Measurements from ENCODE around the gene ZMYM4. TPM values are rescaled to one million over a fixed set of nuclear protein-coding genes. Genes with fewer than 3 reads are reported as not detected.

The ZMYM4 gene
- total RNA-seq, 1 donor from 2014 or later: 64.8 TPM

GRCh38 chr1:35298464-35298863, 30.0 kb downstream of the ZMYM4 start:
- Mint-ChIP-seq H3K9me3 (ENCODE audit: unreplicated experiment) (no peaks in the 10 kb centered on the region), H3K27me3 (ENCODE audit: unreplicated experiment) (peaks cover 2% of the 10 kb centered on the region), H3K4me1 (ENCODE audit: low read depth, unreplicated experiment) (no peaks in the 10 kb centered on the region), H3K4me3 (ENCODE audit: unreplicated experiment) (no peak overlapping the region), H3K36me3 (ENCODE audit: unreplicated experiment) (no peaks in the 10 kb centered on the region), H3K27ac (ENCODE audit: unreplicated experiment) (no peak overlapping the region)
- TF ChIP-seq CTCF (IDR thresholded peaks at IDR 0.05; ENCODE audit: partially characterized antibody, unreplicated experiment): no peak
- no peak for DNase-seq

DNA sequence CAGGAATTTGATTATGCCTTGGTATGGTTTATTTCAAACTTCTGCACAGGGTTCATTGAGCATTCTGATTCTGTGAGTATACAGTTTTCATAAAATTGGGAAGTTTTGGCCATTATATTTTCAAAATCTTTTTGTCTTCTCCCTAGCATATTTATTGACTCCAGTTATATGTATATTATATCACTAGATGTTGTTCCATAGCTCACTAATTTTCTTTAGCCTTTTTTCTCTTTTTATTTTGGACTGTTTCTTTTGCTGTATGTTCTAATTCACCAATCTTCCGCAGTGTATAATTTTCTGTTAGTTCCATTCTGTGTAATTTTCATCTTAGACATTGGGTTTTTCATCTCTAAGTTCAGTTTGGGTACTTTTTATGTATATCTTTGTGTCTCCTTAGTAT, 31.9 kb downstream of the ZMYM4 start:
- Mint-ChIP-seq H3K4me1 (ENCODE audit: low read depth, unreplicated experiment) (no peaks in the 10 kb centered on the region), H3K27me3 (ENCODE audit: unreplicated experiment) (peaks cover 2% of the 10 kb centered on the region), H3K9me3 (ENCODE audit: unreplicated experiment) (no peaks in the 10 kb centered on the region), H3K36me3 (ENCODE audit: unreplicated experiment) (no peaks in the 10 kb centered on the region), H3K4me3 (ENCODE audit: unreplicated experiment) (no peak overlapping the region), H3K27ac (ENCODE audit: unreplicated experiment) (peak overlapping the region; percentile 56)
- DNase-seq: no peak
- TF ChIP-seq CTCF (IDR thresholded peaks at IDR 0.05; ENCODE audit: partially characterized antibody, unreplicated experiment): no peak

DNA sequence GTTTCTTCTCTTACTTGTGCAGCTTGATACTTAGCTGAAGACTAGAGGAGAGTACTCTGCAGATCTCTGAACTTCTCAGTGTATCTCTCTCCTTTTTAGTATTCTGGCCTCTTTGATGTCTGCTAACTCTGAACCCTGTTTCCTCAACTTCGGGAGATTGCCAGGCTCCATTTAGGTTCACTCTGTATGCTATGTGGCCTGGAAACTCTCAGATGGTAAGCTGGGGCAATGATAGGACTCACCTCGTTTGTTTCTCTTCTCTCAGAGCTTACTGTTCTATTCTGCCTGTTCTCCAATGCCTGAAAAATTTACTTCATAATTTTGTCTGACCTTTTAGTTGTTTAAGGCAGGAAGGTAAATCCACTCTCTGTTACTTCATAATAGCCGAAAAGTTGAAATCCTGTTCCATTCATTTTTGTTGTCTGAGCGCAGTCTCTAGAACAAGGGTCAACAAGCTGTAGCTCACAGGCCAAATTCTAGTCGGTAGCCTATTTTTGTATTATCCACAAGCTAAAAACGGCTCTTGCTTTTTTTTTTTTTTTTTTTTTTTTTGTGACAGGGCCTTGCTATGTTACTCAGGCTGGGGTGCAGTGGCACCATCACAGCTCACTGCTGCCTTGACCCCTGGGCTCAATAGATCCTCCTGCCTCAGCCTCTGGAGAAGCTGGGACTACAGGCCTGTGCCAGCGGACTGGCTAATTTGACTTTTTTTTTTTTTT, 33.3 kb downstream of the ZMYM4 start:
- Mint-ChIP-seq H3K27me3 (ENCODE audit: unreplicated experiment) (peaks cover 2% of the 10 kb centered on the region), H3K9me3 (ENCODE audit: unreplicated experiment) (peaks cover 1% of the 10 kb centered on the region), H3K4me1 (ENCODE audit: low read depth, unreplicated experiment) (no peaks in the 10 kb centered on the region), H3K4me3 (ENCODE audit: unreplicated experiment) (no peak overlapping the region), H3K36me3 (ENCODE audit: unreplicated experiment) (no peaks in the 10 kb centered on the region), H3K27ac (ENCODE audit: unreplicated experiment) (no peak overlapping the region)
- no peak for TF ChIP-seq CTCF (IDR thresholded peaks at IDR 0.05; ENCODE audit: partially characterized antibody, unreplicated experiment)
- DNase-seq: no peak

GRCh38 chr1:35305383-35305782, 36.9 kb downstream of the ZMYM4 start:
- Mint-ChIP-seq H3K36me3 (ENCODE audit: unreplicated experiment) (no peaks in the 10 kb centered on the region), H3K4me1 (ENCODE audit: low read depth, unreplicated experiment) (no peaks in the 10 kb centered on the region), H3K27me3 (ENCODE audit: unreplicated experiment) (no peaks in the 10 kb centered on the region), H3K4me3 (ENCODE audit: unreplicated experiment) (no peak overlapping the region), H3K27ac (ENCODE audit: unreplicated experiment) (no peak overlapping the region), H3K9me3 (ENCODE audit: unreplicated experiment) (peaks cover 1% of the 10 kb centered on the region)
- no peak for DNase-seq
- no peak for TF ChIP-seq CTCF (IDR thresholded peaks at IDR 0.05; ENCODE audit: partially characterized antibody, unreplicated experiment)

DNA sequence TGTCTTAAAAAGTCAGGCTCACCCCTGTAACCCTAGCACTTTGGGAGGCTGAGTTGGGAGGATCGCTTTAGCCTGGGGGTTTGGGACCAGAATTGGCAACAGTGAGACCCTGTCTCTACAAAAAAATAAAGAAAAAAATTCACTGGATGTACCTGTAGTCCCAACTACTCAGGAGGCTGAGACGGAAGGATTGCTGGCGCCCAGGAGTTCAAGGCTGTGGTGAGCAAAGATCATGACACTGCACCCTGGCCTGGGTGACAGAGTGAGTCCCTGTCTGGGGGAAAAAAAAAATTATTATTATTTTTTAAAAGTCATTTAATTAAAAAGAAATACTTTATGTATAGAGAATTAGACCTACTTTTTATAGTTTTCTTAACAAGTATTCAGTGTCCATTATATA, 47.1 kb downstream of the ZMYM4 start:
- Mint-ChIP-seq H3K4me1 (ENCODE audit: low read depth, unreplicated experiment) (no peaks in the 10 kb centered on the region), H3K27me3 (ENCODE audit: unreplicated experiment) (no peaks in the 10 kb centered on the region), H3K9me3 (ENCODE audit: unreplicated experiment) (no peaks in the 10 kb centered on the region), H3K4me3 (ENCODE audit: unreplicated experiment) (no peak overlapping the region), H3K36me3 (ENCODE audit: unreplicated experiment) (no peaks in the 10 kb centered on the region), H3K27ac (ENCODE audit: unreplicated experiment) (no peak overlapping the region)
- DNase-seq: no peak
- no peak for TF ChIP-seq CTCF (IDR thresholded peaks at IDR 0.05; ENCODE audit: partially characterized antibody, unreplicated experiment)
